NCI-H187 (cell line): Measurements from ENCODE around the gene TYW1.
"Not testable (repeated sequence)": the region's sequence is repeated elsewhere in the genome, so short reads cannot be mapped to it uniquely, and the experiment has no call there.

Source experiments
- DNase-seq, 2 experiments: peaks; one replicate each; lab custom pipeline; 2025; lab: John Stamatoyannopoulos, UW

Gene TYW1

GRCh38 chr7:67134912-67135311, 138.3 kb downstream of the TYW1 start:
- not testable (repeated sequence) for DNase-seq

DNA sequence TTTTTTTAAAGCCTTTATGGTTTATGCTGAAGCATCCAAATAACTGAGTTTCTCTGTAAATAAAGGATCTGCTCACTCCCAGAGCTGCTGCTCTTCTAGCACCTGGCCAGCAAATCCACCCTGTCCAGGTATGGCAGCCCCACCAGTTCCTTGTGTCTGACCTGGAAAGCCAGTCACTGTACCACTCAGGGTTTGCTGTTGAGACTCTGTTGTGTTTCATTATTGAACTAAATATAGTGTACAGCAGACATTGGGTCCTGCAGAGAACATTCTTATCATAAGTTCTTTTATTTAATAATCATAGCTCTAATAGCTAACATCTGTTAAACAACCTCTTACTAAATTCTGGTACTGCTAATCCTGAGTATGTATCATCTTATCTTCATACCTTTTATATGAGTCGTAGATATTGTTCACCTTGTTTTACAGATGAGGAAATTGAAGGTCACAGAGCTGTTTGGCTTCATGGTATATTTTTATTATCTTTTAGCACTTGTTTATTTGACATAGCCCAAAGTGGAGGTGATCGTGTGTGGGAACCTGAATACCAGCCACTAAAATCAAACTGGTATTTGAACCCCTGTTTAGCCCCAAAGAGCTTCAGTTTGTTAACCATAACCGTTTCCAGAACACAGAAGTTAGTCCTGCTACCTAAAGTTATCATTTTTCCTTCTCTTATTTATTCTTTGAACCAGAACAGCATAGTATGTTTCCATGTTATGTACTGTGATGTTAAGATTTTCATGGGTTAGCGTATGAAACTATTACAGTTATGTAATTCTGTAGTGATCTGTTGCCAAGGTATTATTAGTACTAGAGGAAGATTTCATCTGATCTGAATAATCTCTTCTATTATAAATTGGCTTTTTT, 139.2 kb downstream of the TYW1 start:
- DNase-seq, result not testable (repeated sequence)

GRCh38 chr7:67137489-67137888, 140.9 kb downstream of the TYW1 start:
- not testable (repeated sequence) for DNase-seq

GRCh38 chr7:67139876-67140275, 143.2 kb downstream of the TYW1 start:
- not testable (repeated sequence) for DNase-seq

DNA sequence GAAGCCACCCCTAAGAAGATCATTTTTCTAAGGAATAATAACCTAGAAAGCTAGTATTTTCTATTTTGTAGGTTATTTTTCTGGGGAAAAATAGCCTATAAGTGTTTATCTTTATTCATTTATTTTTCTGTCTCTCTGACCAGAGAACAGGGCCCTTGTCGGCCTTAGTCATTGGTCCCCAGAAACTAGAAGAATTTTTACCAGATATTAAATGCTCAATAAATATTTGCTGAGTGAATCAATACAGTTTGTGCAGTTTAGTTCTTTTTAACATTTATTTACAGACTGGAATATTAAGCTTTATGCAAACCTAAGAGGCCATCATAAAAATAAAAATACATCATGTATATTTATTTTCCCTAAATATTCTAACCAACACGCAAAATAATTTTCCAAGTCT, 144.4 kb downstream of the TYW1 start:
- not testable (repeated sequence) for DNase-seq

DNA sequence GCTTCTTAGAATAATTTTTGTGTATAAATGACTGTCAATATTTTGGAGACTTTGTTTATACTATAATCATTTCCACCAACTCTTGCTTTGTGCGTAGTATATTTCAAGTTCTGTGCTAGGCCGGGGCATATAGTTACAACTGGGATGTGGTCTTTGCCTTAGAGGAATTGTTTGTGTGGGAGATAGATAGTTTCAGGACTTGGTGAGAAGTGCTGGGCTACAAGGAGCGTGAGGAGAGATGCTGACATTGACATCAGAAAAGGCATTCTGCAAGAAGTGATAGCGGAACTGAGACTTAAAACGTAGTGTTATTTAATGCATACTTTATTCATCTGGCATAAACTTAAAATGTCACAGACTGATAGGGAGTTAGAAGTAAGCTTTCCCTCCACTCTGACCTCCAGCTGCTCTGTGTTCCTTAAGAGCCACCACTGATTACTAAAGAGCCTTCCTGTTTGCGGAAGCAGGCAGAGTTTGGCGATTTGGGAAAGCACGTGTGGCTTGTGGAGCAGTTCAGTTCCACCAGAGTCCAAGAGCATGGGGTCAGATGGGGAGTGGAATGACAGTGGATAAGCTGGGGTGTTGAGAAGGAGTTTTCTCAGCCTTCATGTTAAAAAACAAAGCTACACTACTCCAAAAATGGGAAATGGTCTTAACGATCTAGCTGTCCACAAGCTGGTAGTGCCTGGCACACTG, 146.6 kb downstream of the TYW1 start:
- not testable (repeated sequence) for DNase-seq

DNA sequence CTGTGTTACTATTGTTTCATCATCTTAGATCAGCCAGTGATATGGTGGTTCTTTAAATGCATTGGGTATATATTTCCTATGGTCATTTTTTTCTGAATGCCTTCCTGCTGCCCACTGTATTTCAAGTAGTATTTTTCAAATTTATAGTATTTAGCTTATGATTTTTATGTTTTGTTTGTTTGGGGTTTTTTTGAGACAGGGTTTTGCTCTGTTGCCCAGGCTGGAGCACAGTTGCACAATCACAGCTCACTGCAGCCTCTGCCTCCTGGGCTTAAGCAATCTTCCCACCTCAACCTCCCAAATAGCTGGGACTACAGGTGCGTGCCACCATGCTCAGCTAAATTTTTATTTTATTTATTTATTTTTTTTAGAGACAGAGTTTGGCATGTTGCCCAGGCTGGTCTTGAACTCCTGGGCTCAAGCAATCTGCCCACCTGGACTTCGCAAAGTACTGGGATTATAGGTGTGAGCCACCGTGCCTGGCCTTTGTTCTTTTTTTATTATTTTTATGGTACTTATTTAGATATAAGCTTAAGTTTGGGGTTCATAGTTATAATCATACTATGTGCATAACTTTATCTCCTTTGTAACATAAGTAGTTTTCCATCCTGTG, 149.1 kb downstream of the TYW1 start:
- not testable (repeated sequence) for DNase-seq

DNA sequence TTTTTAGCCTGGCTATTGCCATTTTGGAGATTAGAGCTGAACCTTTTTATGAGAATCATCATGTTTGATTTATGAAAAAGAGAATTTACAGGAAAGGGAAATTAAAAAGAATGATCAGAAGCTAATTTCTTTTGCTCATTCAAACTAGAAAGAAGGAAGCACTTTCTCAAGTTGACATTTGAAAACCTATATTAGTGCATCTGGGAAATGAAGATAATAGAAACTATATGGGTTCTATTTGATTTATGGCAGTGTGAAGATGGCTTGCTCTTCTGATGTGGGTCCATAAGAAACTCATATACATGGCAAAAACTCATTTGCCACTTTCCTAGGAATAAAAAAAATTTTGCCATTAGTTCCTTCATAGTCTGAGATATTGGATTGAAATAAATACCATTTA, 152.5 kb downstream of the TYW1 start:
- DNase-seq, result not testable (repeated sequence)

DNA sequence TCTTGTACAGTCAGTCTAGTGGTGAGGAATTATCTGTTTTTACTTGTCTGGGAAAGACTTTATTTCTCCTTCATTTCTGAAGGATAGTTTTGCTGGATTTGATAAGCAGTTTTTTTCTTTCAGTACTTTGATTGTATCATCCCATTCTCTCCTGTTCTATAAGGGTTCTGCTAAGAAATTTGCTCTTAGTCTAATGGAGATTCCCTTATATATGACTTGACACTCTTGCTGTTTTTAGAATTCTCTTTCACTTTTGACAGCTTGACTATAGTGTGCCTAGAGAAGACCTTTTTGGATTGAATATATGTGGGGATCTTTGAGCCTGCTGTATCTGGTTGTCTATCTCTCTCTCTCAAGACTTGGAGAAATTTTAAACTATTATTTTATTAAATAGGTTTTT, 157.7 kb downstream of the TYW1 start:
- not testable (repeated sequence) for DNase-seq

DNA sequence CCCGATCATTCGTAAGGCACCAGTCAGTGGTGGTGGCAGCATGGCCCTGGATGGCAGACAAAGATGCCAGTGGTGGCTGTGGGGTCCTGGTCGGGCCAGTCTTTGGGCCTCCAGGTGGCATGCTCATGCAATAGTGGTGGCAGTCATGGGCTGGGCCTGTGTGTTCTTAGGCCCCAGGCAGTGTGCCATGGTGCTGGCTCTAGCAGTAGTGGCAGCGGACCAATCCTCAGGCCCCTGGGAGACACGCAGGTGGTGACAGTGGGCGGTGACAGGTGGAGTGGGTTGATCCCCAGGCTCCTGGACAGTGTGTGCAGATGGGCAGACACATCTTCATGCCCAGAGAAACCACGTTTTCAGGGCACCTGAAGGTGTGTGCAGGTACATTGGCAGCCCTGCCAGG, 159.4 kb downstream of the TYW1 start:
- DNase-seq, result not testable (repeated sequence)

DNA sequence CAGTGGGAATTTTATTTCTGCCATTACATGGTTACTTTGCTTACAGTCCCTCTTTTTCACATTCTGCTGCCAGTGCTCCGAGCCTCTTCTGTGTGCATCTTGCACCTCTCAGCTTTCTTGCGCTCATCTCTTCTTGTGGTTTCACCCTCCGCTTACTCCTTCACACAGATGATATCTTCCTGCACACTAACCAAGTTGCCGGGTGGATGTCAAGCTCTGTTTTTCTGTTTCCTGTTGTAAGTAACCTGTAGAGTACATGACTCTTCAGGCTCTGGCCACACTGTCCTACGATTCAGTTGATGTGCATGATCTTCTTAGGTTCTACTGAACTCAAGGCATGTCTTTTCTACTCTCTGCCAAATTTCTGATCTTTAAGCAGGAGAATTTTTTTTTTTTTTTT, 166.7 kb downstream of the TYW1 start:
- DNase-seq, result not testable (repeated sequence)

- DNase-seq, result not testable (repeated sequence)
These were observed 174.5 kb downstream of the TYW1 start for GRCh38 chr7:67171151-67171550.

- not testable (repeated sequence) for DNase-seq
These were observed 180.1 kb downstream of the TYW1 start for GRCh38 chr7:67176730-67177129.

GRCh38 chr7:67178915-67179688, 182.5 kb downstream of the TYW1 start:
- DNase-seq, result not testable (repeated sequence)

- DNase-seq, result not testable (repeated sequence)
These were observed 186.5 kb downstream of the TYW1 start for GRCh38 chr7:67182956-67183750.

- DNase-seq, result not testable (repeated sequence)
These were observed 188.5 kb downstream of the TYW1 start for GRCh38 chr7:67184912-67185659.

DNA sequence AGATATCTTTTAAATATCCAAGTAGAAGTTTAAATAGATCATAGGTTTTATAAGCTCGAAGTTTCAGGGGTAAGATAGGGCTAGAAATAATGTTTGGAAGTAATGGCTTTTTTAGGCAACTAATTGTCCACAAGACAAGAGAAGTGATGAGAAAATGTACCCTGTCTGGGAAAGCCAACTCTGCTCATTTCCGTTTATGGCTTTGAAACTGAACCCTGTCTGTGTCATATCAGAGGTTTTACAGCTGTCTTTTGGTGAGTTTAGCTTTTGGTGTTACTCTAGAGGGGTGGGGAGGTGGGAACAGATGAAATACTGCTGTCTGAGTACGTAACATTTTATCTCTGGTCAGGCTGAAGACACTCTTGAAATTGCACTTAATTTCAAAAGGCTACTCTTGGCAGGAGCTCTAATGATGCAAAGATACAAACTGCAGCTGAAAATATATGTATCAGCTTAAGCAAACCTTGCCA, 189.1 kb downstream of the TYW1 start:
- not testable (repeated sequence) for DNase-seq

DNA sequence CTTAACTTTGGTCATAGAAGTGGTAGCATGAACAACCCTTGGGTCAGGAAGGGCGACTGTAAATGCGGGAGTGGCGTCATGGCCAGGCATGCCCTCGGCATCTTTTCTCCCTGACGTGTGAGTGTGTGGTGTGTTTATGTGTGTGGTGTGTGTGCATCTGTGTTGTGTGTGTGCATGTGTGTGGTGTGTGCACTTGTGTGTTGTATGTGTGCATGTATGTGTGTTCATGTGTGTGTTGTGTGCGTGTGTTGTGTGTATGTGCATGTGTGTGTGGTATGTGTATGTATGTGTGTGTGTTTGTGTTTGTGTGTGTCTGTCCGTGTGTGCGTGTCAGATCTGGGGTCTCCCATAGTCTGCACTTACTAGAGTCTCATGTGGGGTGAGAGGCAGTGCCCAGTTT, 192.5 kb downstream of the TYW1 start:
- DNase-seq, result not testable (repeated sequence)

- DNase-seq, result not testable (repeated sequence)
These were observed 193.3 kb downstream of the TYW1 start for GRCh38 chr7:67189801-67190465.
